Measurements from ENCODE around the gene MED26. TPM values are rescaled to one million over a fixed set of nuclear protein-coding genes. Genes with fewer than 3 reads are reported as not detected.

The MED26 gene
- total and polyA plus RNA-seq, 9 of the 15 experiments (the other 6 are each of a cell fraction or from before 2014, with no cell fraction given) = 0.71 to 15.1 (median 6.2) TPM

- TF ChIP-seq CEBPG (CRISPR knock-in tag; IDR thresholded peaks at IDR 0.05) (no peak), CEBPG (tag; conservative IDR thresholded peaks at IDR 0.05 in 1 of 2, IDR thresholded peaks at IDR 0.05 in 1 of 2) (no peak), STAT5B (CRISPR knock-in tag; IDR thresholded peaks at IDR 0.05) (no peak), TFAM (CRISPR knock-in tag; conservative IDR thresholded peaks at IDR 0.05) (no peak), ZNF395 (CRISPR knock-in tag; IDR thresholded peaks at IDR 0.05) (no peak), ZNF280A (IDR thresholded peaks at IDR 0.05; ENCODE audit: low read depth, partially characterized antibody) (no peak)
These were observed 61.3 kb downstream of the MED26 start (continued) for GRCh38 chr19:16566702-16567101.

GRCh38 chr19:16566161-16566560, 61.8 kb downstream of the MED26 start:
- no peak for ATAC-seq
- POLR2A ChIA-PET = interaction anchor here (0.5 kb wide), 1 partner anchor 18 kb away, joined by 3 read pairs; no protein-coding TSS in a partner anchor
- Histone ChIP-seq H3K36me3 (ENCODE audit: control insufficient read depth, insufficient read depth, low read length) (peaks cover 83% of the 10 kb centered on the region), H4K20me1 (replicated peaks; ENCODE audit: control insufficient read depth, insufficient read depth, low read length) (0 out of 2 replicates have a peak, but pooled peaks cover 5% of the 10 kb centered on the region), H3K4me2 (ENCODE audit: insufficient read depth, low read length) (no peak overlapping the region), H3K4me1 (replicated peaks in 1 of 2; ENCODE audit: control insufficient read depth in 2 of 2, insufficient read depth in 2 of 2, low read length in 2 of 2) (peaks cover 9 to 27% of the 10 kb centered on the region in 2 experiments; a peak in 3 of 5 replicates), H3K9me1 (ENCODE audit: control insufficient read depth, insufficient read depth, low read length) (no peaks in the 10 kb centered on the region), H3K4me3 (no peak overlapping the region), H3K9me3 (replicated peaks; ENCODE audit: control insufficient read depth, insufficient read depth, low read depth, low read length) (no peaks in the 10 kb centered on the region), H3K79me2 (ENCODE audit: control insufficient read depth, insufficient read depth, low read length) (peaks cover 27% of the 10 kb centered on the region), H3K27me3 (ENCODE audit: control insufficient read depth in 2 of 2, insufficient read depth in 2 of 2, low read length in 2 of 2) (no peaks in the 10 kb centered on the region), H3K27ac (ENCODE audit: extremely low read depth, low read depth, low read length) (no peak overlapping the region; the same call in 2 of the 3 replicates), H3K9ac (ENCODE audit: insufficient read depth in 1 of 2, low read depth in 2 of 2, low read length in 2 of 2) (no peak overlapping the region), H2AFZ (ENCODE audit: low read depth, low read length) (no peak overlapping the region)
- in situ Hi-C loops (cut with MboI) (no loop called here), intact Hi-C loops (cut with micrococcal nuclease) (no loop called here)
- CTCF ChIA-PET (ENCODE audit: low intra/inter-chr PET ratio) = no interaction called here
- no TSS peak for BruUV-seq (replicated peaks)
- TF ChIP-seq ZNF586 (CRISPR knock-in tag; conservative IDR thresholded peaks at IDR 0.05) = no peak
- 0 out of 2 replicates have a peak, but pooled peaks have one; percentile 31 for TF ChIP-seq ZBTB33 (CRISPR knock-in tag; IDR thresholded peaks at IDR 0.05)
- no peak for DNase-seq (ENCODE audit: extremely low read depth in 1 of 4, low spot score in 3 of 4)
- no peak for FAIRE-seq
- WGBS (ENCODE audit: insufficient coverage, low coverage, missing lambda C conversion rate) = 96% methylated on average over 10 of the region's 10 CpGs

Measured in K562 (cell line).